ENCODE results near the gene FAM168A.

GRCh38 chr11:73382183-73382582 is 215.7 kb downstream of the FAM168A start:
- no peak for TF ChIP-seq POLR2A (IDR thresholded peaks at IDR 0.05)
- TF ChIP-seq POLR2AphosphoS5 (IDR thresholded peaks at IDR 0.05), result no peak
- TF ChIP-seq, protein P1, sequence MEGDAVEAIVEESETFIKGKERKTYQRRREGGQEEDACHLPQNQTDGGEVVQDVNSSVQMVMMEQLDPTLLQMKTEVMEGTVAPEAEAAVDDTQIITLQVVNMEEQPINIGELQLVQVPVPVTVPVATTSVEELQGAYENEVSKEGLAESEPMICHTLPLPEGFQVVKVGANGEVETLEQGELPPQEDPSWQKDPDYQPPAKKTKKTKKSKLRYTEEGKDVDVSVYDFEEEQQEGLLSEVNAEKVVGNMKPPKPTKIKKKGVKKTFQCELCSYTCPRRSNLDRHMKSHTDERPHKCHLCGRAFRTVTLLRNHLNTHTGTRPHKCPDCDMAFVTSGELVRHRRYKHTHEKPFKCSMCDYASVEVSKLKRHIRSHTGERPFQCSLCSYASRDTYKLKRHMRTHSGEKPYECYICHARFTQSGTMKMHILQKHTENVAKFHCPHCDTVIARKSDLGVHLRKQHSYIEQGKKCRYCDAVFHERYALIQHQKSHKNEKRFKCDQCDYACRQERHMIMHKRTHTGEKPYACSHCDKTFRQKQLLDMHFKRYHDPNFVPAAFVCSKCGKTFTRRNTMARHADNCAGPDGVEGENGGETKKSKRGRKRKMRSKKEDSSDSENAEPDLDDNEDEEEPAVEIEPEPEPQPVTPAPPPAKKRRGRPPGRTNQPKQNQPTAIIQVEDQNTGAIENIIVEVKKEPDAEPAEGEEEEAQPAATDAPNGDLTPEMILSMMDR (IDR thresholded peaks at IDR 0.05 in 8 of 11, conservative IDR thresholded peaks at IDR 0.05 in 3 of 11), result no peak

All from spleen (tissue), 7 donors.